ENCODE results near the gene ILF2. TPM values are rescaled to one million over a fixed set of nuclear protein-coding genes. Genes with fewer than 3 reads are reported as not detected.
A peak's percentile ranks its signal among the peaks of the same experiment; 100 is the strongest.

ILF2 gene
- total and polyA plus RNA-seq, 2 of the 13 experiments (the other 11 are each of a cell fraction or from before 2014, with no cell fraction given), result 292 to 366 TPM

DNA sequence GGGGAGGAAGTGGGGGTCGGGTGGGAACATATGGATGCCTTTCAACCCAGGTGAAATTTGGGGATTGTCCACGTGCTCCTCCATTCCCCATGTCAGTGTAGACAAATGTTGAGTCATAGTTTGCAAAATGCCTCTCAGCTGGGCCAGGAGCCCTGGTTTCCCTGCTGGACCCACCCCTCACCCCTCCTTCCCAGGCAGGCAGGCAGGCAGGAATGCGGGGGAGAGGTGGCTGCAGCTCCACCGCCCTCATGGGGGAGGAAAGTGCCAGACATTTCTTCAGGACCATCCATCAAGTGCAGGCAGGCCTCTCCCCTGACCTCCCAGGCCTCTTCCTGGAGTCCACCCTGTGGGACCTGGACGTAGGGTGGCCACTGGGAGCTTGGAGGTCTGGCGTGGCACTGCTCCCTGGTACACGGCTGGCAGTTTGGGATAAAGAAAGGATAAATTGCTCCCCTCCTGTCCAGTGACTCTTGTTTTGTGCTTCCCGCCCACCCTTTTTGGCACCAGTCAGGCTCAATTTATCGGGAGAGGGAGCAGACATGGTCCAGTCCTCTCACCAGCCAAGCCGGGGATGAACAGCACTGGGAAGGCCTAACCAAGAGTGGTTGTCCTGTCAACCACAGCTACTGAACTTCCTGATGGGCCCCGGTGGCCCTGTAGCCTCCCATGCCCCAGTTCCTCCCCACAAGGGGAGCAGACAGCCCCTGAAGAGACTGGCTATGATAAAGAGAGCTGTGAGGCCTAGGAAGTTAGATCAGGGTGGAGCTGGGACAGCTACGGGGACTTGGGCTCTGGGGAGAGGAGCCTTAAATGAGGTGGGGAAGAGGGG lies 26.6 kb upstream of the ILF2 start:
- intact Hi-C loops (cut with micrococcal nuclease; ENCODE audit: unreplicated experiment), result no loop called here
- Histone ChIP-seq H3K27me3 (ENCODE audit: control insufficient read depth in 1 of 2, insufficient read depth in 2 of 2, low read length in 2 of 2) (peaks cover 0 to 2% of the 10 kb centered on the region in 2 experiments; a peak in 3 of 5 replicates), H3K9ac (ENCODE audit: insufficient read depth, low read depth, low read length) (no peak overlapping the region), H3K9me3 (ENCODE audit: low read length) (no peaks in the 10 kb centered on the region), H3K4me3 (replicated peaks in 1 of 3; ENCODE audit: insufficient read depth in 1 of 3, low read depth in 2 of 3, low read length in 3 of 3) (no peak overlapping the region; a peak in 1 of 6 replicates), H3K27ac (ENCODE audit: extremely low read length, insufficient read depth, low read length) (no peak overlapping the region), H3K79me2 (ENCODE audit: insufficient read depth, low read length) (no peaks in the 10 kb centered on the region), H3K4me1 (ENCODE audit: insufficient read depth, low read length) (peaks cover 17% of the 10 kb centered on the region), H3K36me3 (replicated peaks in 1 of 2; ENCODE audit: control insufficient read depth in 1 of 2, insufficient read depth in 2 of 2, low read length in 2 of 2) (no peaks in the 10 kb centered on the region), H2AFZ (ENCODE audit: low read length) (no peak overlapping the region), H4K20me1 (ENCODE audit: insufficient read depth, low read length) (no peaks in the 10 kb centered on the region), H3K4me2 (ENCODE audit: low read depth, low read length) (peak overlapping the region; percentile 20; the same call in 1 of the 2 replicates)
- BruUV-seq (replicated peaks), result no TSS peak
- FAIRE-seq, result no peak
- ATAC-seq, result peak; percentile 55
- ChIA-PET POLR2A (interaction anchor here (1.3 kb wide), 1 partner anchor 30 kb away, joined by 3 read pairs; the partner anchor contains the start of gene INTS3), CTCF (ENCODE audit: low intra/inter-chr PET ratio, low total read pairs) (no interaction called here)
- peak; percentile 27 for DNase-seq (ENCODE audit: low spot score)
- in situ Hi-C loops (cut with HindIII; ENCODE audit: extremely low pct_ligation_motif_present, low pct_unique_long_range_greater_than_20kb), result no loop called here
- 37% methylated on average over 12 of the region's 12 CpGs for WGBS (ENCODE audit: low lambda C conversion rate)
- TF ChIP-seq SIX1 (CRISPR knock-in tag; IDR thresholded peaks at IDR 0.05; ENCODE audit: borderline replicate concordance) (no peak), TEAD3 (CRISPR knock-in tag; optimal IDR thresholded peaks at IDR 0.05; ENCODE audit: borderline replicate concordance) (peak; percentile 61), SRSF4 (IDR thresholded peaks at IDR 0.05; ENCODE audit: low read depth, low read length, poor library complexity, severe bottlenecking) (no peak), FOSL2 (CRISPR knock-in tag; IDR thresholded peaks at IDR 0.05) (peak; percentile 78)
- TF ChIP-seq, protein P1, sequence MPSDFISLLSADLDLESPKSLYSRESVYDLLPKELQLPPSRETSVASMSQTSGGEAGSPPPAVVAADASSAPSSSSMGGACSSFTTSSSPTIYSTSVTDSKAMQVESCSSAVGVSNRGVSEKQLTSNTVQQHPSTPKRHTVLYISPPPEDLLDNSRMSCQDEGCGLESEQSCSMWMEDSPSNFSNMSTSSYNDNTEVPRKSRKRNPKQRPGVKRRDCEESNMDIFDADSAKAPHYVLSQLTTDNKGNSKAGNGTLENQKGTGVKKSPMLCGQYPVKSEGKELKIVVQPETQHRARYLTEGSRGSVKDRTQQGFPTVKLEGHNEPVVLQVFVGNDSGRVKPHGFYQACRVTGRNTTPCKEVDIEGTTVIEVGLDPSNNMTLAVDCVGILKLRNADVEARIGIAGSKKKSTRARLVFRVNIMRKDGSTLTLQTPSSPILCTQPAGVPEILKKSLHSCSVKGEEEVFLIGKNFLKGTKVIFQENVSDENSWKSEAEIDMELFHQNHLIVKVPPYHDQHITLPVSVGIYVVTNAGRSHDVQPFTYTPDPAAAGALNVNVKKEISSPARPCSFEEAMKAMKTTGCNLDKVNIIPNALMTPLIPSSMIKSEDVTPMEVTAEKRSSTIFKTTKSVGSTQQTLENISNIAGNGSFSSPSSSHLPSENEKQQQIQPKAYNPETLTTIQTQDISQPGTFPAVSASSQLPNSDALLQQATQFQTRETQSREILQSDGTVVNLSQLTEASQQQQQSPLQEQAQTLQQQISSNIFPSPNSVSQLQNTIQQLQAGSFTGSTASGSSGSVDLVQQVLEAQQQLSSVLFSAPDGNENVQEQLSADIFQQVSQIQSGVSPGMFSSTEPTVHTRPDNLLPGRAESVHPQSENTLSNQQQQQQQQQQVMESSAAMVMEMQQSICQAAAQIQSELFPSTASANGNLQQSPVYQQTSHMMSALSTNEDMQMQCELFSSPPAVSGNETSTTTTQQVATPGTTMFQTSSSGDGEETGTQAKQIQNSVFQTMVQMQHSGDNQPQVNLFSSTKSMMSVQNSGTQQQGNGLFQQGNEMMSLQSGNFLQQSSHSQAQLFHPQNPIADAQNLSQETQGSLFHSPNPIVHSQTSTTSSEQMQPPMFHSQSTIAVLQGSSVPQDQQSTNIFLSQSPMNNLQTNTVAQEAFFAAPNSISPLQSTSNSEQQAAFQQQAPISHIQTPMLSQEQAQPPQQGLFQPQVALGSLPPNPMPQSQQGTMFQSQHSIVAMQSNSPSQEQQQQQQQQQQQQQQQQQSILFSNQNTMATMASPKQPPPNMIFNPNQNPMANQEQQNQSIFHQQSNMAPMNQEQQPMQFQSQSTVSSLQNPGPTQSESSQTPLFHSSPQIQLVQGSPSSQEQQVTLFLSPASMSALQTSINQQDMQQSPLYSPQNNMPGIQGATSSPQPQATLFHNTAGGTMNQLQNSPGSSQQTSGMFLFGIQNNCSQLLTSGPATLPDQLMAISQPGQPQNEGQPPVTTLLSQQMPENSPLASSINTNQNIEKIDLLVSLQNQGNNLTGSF (CRISPR knock-in tag; IDR thresholded peaks at IDR 0.05), result no peak
- TF ChIP-seq, protein P2, sequence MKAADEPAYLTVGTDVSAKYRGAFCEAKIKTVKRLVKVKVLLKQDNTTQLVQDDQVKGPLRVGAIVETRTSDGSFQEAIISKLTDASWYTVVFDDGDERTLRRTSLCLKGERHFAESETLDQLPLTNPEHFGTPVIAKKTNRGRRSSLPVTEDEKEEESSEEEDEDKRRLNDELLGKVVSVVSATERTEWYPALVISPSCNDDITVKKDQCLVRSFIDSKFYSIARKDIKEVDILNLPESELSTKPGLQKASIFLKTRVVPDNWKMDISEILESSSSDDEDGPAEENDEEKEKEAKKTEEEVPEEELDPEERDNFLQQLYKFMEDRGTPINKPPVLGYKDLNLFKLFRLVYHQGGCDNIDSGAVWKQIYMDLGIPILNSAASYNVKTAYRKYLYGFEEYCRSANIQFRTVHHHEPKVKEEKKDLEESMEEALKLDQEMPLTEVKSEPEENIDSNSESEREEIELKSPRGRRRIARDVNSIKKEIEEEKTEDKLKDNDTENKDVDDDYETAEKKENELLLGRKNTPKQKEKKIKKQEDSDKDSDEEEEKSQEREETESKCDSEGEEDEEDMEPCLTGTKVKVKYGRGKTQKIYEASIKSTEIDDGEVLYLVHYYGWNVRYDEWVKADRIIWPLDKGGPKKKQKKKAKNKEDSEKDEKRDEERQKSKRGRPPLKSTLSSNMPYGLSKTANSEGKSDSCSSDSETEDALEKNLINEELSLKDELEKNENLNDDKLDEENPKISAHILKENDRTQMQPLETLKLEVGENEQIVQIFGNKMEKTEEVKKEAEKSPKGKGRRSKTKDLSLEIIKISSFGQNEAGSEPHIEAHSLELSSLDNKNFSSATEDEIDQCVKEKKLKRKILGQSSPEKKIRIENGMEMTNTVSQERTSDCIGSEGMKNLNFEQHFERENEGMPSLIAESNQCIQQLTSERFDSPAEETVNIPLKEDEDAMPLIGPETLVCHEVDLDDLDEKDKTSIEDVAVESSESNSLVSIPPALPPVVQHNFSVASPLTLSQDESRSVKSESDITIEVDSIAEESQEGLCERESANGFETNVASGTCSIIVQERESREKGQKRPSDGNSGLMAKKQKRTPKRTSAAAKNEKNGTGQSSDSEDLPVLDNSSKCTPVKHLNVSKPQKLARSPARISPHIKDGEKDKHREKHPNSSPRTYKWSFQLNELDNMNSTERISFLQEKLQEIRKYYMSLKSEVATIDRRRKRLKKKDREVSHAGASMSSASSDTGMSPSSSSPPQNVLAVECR (CRISPR knock-in tag; IDR thresholded peaks at IDR 0.05; ENCODE audit: borderline replicate concordance), result no peak
- TF ChIP-seq, protein P3, sequence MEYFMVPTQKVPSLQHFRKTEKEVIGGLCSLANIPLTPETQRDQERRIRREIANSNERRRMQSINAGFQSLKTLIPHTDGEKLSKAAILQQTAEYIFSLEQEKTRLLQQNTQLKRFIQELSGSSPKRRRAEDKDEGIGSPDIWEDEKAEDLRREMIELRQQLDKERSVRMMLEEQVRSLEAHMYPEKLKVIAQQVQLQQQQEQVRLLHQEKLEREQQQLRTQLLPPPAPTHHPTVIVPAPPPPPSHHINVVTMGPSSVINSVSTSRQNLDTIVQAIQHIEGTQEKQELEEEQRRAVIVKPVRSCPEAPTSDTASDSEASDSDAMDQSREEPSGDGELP (IDR thresholded peaks at IDR 0.05; ENCODE audit: borderline replicate concordance, low read depth), result peak; percentile 65; the same call in 1 of the 2 replicates
- TF ChIP-seq, protein P4, sequence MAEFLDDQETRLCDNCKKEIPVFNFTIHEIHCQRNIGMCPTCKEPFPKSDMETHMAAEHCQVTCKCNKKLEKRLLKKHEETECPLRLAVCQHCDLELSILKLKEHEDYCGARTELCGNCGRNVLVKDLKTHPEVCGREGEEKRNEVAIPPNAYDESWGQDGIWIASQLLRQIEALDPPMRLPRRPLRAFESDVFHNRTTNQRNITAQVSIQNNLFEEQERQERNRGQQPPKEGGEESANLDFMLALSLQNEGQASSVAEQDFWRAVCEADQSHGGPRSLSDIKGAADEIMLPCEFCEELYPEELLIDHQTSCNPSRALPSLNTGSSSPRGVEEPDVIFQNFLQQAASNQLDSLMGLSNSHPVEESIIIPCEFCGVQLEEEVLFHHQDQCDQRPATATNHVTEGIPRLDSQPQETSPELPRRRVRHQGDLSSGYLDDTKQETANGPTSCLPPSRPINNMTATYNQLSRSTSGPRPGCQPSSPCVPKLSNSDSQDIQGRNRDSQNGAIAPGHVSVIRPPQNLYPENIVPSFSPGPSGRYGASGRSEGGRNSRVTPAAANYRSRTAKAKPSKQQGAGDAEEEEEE (CRISPR knock-in tag; IDR thresholded peaks at IDR 0.05; ENCODE audit: borderline replicate concordance), result no peak
